HG03354 (cell line): ENCODE data around the gene ZFTA.
"Not testable (repeated sequence)": the region's sequence is repeated elsewhere in the genome, so short reads cannot be mapped to it uniquely, and the experiment has no call there.

Experiments used
- ATAC-seq: cut with Tn5 transposase; IDR thresholded peaks from one replicate; pipeline ENCODE4 v1.9.1; 2021; ENCODE audit warnings: mild to moderate bottlenecking; ENCODE audit not compliant: unreplicated experiment, poor library complexity, severe bottlenecking

Gene ZFTA

DNA sequence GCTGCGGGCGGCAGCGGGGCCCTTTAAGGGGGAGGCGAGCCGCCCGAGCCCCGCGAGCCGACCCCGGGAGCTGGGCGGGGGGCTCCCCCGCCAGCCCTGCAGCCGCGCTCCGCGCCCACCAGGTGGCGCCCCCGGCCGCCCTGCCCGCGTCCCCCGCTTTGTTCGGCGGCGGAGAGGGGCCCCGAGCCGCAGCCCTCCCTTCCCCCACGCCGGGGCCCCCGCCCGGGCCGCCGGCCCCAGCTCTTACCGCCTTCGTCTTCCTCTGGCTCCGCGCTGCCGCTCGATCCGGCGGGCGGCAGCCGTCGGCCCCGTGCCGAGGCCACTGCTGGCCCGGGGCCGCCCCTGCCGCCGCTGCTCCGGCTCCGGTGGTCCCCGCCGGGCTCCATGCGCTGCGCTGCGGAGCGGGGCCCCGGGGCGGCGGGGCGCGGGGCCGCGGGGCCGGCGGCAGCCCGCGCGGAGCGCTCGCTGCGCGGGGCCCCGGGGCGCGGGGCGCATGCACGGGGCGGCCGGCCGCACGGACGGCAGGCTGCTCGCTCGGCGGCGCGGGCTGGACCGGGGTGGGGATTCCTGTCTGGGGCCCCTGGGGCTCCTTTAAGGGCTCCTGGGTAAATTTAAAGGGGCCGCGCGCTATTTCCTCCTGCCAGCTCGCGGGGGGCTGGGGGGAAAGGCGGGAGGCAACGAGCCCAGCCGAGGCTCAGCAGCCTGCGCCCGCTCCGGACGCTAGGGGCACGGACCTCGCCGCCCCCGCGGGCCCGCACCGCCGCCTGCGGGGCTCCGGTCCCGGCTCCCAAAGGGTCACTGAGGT lies at the start of gene ZFTA:
TSS of gene ZFTA (minus strand) at position 539 of the 805 bp plus-strand sequence. CDS start at position 386, 153 bp downstream.
- ATAC-seq, result peak; percentile 65

DNA sequence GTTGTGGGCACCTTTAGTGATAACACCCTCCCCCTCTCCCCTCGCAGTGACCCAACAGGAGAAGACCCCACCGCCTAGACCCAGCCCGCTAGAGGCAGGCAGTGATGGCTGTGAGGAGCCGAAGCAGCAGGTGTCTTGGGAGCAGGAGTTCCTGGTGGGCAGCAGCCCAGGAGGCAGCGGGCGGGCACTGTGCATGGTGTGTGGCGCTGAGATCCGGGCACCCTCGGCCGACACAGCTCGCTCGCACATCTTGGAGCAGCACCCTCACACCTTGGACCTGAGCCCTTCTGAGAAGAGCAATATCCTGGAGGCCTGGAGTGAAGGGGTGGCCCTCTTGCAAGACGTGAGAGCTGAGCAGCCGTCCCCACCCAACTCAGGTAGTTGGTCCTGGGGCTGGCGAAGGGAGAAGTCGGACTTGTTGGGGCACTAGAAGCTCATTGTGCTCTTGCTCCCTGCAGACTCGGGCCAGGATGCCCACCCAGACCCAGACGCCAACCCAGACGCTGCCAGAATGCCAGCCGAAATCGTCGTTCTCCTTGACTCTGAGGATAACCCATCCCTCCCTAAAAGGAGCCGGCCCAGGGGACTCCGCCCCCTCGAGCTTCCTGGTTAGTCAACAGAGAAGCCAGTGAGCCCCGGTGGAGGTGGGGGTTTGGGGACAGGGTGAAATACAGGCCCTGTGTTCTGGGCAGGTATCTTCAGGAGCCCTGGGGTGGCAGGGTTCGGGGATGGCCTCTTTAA lies 49.4 kb upstream of the ZFTA start:
- ATAC-seq, result no peak

DNA sequence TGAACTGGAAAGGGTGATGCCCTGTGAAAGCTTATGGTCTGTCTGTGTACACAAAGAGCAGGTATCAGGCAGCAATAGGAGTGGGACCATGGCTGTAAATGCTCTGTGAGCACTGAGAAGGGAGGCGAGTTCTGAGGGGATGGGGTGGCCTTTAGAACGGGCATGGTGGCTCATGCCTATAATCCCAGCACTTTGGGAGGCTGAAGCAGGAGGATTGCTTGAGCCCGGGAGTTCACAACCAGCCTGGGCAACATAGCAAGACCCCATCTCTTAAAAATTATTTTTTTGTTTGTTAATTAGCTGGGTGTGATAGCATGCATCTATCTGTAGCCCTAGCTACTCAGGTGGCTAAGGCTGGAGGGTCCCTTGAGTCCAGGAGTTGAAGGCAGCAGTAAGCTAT lies 48.2 kb upstream of the ZFTA start:
- ATAC-seq, result no peak

DNA sequence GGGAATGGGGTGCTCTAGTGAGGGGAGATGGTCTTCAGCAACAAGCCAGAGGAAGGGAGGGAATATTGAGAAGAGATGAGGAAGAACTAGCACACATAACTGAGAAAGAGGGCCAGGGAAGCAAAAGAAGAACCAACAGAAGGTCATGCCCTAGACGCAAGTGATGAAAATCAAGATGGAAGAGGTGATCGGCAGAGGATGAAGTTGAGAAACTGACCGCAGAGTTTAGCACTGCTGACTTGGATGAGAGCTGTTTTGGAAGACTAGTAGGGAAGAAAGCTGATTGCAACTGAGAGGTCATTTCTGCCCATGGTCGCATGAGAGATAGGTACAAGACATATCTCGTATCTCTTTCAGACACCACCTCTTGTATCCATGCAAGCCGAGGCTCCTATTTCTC lies 47.6 kb upstream of the ZFTA start:
- ATAC-seq, result no peak

DNA sequence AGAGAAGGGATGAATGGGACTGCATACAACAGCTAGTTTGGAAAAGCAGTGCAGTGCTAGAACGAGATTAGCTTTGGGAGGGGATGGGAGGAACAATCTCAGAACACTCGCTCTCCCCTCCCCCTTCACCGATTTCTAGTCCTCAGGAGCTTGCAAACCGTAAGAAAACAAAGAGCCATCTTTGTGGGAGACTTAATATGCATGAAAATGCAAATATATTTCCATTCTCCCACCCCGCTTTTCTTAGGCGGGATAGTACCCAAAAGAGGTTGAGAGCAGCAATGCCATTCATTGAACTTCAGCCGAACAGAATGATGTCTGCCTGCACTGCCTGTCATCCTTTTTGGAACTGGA lies 45.8 kb upstream of the ZFTA start:
- no peak for ATAC-seq

DNA sequence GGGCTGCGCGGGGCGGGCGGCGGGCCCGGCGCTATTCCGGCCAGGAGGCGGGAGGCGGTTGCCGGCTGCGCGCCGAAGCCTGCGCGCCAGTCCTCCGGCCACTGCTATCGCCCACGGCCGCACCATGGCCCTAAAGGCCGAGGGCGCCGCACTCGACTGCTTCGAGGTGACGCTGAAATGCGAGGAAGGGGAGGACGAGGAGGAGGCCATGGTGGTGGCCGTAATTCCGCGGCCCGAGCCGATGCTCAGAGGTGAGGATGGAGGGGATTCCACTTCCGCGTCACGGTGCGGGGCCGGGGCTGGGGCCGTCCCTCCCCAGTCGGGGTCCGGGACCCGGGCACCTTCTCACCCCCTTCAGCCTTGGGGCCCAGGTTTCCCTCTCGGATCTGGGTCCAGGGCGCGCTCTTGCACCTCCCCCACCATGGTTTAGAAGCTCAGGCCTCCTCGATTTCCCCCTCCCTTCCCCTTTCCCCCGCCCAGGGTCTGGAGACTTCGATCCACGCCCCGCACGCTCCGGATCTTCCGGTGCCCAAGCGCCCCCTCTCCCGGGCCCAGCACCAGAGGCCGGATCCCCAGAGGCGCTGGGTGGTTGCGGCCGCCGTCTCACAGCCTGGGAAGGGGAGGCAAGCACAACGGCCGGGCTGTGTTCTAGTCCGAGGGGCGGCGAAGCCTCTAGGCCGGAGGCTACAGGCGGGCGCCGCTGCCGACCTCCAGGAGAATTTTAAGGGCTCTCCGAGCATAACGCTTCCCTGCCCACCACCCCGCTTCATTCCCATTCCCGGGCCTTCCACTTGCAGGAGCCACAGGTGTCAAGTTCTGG lies 45.2 kb upstream of the ZFTA start:
- peak; percentile 53 for ATAC-seq

DNA sequence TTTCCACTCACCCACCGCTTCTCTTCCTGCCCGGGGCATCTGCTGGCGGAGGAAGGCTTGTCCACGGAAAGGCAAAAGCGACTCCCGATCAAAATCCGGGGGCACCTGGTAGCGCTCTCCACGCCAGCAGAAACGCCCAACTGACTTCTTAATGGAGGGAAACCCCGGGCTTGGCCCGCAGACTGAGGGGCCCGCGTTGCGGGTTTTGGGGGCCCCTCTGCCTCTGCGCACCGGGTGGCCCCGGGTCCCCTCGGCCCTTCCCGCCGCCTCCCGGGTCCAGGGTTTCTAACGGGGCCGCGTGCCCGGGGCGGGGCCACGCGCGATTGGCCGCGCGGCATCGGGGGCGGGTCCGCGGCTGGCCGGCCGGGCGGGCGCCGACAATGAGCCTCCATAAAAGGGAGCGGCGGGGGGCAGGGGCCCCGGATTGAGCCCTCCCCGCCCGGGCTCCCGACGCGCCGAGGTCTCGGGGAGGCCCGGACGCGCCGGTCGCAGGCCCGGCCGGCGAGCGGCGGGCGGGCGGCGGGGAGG lies 44.5 kb upstream of the ZFTA start, which contains the start of gene SPINDOC:
TSS of gene SPINDOC (plus strand) at position 422 of the 528 bp plus-strand sequence. CDS start 231 bp downstream, outside the sequence.
- ATAC-seq, result peak; percentile 82

DNA sequence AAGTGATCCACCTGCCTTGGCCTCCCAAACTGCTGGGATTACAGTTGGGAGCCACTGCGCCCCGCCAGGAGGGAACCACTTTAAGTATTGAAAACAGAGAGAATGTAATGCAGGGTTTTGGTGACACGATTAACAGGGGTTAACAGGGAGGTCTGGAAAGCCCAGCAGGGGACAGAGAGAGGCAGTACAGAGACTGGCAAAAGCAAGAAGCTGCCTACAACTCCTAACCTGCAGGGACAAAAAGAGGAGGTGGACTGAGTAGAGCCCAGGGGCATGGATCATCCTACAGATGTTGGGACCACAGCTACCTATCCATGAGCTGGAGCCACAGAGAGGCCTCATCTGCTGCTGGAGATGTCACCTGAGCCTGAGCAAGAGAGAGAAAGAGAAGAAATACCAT lies 42.9 kb upstream of the ZFTA start:
- no peak for ATAC-seq

DNA sequence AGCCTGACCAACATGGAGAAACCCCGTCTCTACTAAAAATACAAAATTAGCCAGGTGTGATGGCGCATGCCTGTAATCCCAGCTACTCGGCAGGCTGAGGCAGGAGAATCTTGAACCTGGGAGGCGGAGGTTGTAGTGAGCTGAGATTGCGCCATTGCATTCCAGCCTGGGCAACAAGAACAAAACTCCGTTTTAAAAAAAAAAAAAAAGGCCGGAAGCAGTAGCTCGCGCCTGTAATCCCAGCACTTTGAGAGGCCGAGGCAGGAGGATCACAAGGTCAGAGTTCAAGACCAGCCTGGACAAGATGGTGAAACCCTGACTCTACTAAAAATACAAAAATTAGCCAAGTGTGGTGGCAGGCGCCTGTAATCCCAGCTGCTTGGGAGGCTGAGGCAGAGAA lies 41.8 kb upstream of the ZFTA start:
- ATAC-seq, result not testable (repeated sequence)

DNA sequence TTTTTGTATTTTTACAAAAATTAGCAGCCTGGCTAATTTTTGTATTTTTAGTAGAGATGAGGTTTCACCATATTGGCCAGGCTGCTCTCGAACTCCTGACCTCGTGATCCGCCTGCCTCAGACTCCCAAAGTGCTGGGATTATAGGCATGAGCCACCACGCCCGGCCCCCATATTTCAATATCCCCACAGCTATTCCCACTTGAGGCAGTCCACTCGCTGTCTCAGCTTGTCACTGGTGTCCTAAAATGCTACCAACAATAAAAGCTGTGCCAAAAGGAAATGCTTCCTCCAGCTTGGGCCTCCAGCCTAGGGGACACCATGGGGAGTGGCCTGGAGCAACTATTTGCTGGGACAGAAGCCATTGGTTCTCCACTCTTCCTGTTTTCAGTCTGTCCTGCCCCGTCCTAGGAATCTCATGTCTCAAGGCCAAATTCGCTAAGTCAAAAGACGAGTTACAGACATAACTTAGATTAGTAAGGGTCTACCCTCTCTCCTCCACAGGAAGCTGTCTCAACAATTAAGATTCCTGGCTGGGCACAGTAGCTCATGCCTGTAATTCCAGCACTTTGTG lies 37.4 kb upstream of the ZFTA start:
- ATAC-seq, result no peak

DNA sequence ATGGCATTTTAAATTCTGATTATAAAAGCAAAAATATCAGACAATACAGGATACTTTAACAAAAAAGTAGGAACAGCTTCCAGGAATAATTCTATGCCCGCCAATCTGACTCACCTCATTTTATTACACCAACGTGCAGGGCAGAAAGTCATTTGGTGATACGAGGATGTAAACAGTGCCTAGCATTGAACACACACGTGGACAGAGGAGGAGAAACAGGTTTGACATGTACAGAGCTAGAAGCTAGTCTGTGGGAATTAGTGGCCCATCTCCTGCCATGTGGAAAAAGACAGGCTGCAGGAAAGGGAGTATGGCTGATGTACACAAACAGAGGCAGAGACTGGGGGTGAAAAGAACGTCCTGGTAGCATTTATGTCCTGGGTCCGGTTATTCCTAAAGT lies 35.7 kb upstream of the ZFTA start:
- no peak for ATAC-seq

DNA sequence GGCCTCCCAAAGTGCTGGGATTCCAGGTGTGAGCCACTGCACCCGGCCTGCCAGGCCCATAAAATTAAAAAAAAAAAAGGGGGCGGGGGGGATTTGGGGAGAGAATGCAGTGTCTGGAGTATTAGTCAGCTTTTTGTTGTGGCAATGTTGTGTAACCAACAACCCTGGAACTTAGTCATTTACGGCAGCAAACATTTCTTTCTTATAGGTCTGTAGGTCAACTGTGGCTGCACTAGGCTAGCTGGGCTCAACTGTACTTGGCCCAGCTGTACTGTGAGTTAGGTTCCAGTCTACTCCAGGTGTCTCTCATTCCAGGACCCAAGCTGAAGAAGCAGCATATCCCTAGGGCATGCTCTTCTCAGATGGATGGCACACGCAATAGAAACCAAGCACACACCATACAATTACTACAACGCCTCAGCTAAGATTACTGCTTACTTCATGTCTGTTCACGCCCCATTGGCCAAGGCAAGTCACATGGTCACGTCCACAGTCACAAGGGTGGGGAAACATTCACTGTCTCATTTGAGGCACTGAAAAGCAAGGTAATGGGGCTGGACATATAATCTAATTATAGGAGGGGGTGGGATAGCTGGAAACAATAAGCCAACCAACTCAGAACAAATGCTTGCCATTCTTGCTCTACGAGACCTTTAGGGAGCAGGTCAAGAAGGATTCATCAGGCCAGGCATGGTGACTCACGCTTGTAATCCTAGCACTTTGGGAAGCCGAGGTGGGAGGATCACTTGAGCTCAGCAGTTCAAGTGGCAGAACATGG lies 34.3 kb upstream of the ZFTA start:
- ATAC-seq, result no peak

DNA sequence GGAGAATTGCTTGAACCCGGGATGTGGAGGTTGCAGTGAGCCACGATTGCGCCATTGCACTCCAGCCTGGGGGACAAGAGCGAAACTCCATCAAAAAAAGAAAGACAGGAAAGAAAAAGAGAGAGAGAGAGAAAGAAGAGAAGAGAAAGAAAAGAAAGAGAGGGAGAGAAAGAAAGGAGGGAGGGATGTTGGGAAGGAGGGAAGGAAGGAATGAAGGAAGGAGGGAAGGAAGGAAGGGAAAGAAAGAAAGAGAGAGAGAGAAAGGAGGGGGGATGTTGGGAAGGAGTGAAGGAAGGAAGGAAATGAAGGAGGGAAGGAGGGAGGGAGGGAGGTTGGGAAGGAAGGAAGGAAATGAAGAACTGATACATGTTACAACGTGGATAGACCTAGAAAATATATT lies 32.3 kb upstream of the ZFTA start:
- no peak for ATAC-seq

DNA sequence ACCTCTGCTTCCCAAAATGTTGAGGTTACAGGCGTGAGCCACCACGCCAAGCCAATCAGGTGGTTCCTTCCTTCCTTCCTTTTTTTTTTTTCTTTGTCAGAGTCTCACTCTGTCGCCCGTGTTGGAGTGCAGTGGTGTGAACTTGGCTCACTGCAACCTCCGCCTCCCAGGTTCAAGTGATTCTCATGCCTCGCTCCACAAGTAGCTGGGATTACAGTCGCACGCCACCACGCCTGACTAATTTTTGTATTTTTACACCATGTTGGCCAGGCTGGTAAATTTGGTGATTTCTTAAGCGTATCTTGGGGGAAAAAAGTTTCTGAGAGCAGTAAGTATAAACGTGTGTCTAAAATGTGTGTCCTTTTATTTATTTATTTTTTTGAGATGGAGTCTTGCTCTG lies 26.5 kb upstream of the ZFTA start:
- no peak for ATAC-seq

DNA sequence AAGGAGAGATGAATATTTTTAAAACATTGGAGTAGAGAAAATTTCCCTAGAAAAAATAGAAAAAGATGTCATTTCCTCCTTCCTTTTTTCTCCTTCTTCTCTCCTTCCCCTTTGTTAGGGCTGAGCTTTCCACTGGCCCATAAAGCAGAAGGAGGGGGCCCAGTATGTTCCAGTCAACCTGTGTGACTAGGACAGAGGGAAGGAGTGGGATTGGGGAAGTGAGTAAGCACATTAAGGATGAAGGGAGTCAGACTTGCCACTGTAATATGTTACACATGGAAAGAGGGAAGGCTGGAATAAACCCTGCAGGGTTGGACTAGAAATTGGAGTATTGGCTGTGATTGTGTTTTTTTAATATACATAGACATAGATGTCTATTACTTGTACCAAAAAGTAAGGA lies 24.6 kb upstream of the ZFTA start:
- no peak for ATAC-seq

DNA sequence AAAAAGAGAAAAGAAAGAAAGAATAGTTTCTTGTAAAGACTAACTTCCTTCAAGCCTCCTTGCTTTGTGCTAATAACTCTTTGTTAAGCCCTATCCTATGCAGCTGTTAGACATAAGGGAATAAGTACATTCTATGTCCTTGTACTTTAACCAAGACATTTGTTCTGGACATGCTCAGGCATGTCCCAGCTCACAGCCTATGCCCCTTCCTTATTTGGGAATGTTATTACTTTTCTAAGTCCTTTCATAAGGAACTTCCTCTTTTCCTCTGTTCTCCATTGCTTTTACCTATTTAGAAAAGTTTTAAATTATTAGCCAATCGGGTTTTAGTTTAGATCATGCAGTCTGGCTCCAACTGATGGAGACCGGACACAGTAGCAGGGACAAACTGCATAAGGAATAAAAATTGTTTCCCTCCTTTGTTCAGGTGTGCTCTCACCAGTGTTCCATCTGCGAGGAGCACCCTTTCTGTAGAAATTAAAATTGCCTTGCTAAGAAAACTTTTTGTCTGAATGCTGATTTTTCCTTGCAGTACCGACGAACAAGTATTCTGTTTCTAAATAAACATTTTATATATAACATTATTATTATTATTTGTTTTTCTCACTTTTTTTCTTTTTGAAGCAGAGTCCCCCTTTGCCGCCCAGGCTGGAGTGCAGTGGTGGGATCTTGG lies 23.1 kb upstream of the ZFTA start:
- ATAC-seq, result no peak

DNA sequence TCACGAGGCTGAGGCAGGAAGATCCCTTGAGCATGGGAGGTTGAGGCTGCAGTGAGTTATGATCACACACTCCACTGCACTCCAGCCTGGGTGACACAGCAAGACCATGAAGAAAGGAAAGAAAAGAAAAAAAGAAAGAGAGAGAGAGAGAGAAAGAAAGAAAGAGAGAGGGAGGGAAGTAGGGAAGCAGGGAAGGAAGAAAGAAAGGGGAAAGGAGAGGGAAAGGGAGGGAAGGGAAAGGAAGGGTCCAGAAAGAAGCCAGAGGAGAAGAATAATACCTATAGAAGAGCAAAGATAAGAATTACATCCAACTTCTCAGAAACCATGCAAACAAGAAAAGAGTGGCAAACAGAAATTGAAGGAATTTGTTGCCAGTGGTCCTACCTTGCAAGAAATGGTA lies 17.2 kb upstream of the ZFTA start:
- ATAC-seq, result no peak

DNA sequence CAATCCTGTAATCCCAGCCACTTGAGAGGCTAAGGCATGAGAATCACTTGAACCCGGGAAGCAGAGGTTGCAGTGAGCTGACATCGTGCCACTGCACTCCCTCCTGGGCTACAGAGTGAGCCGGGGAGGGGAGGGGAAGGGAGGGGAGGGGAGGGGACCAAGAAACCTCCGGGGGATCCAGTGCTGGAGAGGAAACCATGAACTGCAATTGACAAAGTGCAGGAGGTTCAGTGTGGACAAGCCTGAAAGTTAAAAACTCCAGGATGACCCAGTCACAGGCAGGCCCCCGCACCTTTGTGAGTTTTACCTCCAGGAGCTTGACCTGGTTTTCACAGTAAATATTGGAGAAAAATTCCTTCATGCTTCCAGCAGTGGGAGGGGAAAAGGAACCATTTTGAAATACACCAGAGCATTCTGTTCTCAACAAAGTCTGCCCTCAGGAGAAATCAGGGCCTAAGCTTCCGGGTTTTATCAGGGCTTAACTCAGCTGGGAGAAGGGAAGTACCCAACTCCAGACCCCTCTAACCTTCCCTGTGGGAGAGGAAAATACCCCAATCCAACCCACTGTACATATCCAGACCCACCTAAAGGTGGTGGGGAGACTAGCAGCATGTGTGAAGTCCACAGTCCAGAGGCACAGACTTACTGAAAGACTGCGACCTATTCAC lies 15.5 kb upstream of the ZFTA start:
- ATAC-seq, result no peak
